CD4-positive, CD25-positive, alpha-beta regulatory T cell (primary cell): ENCODE measurements around the gene PRR7. TPM values are rescaled to one million over a fixed set of nuclear protein-coding genes. Genes with fewer than 3 reads are reported as not detected.

Experiments used
- ATAC-seq, 2 donors: fragments of 150-1000 bp; cut with Tn5 transposase; one replicate each; pipeline ENCODE4 v1.10.0; 2021; ENCODE audit warnings: low read depth in 2 of 2, moderate number of reproducible peaks in 2 of 2, moderate library complexity in 1 of 2
- DNase-seq, 3 donors: peaks; one replicate each; pipeline versions ENCODE4 v3.0.0 to v3.0.0-alpha.2; 2012 to 2022; ENCODE audit warnings: mixed read lengths in 1 of 3
- H3K27ac ChIP-seq: one replicate; pipeline ENCODE4 v1.7.0; 2013; ENCODE audit warnings: mild to moderate bottlenecking, low read length; ENCODE audit not compliant: insufficient read depth, poor library complexity, severe bottlenecking
- H3K27me3 ChIP-seq: one replicate; pipeline ENCODE4 v1.7.0; 2013; ENCODE audit warnings: low read length; ENCODE audit not compliant: control insufficient read depth, insufficient read depth
- H3K36me3 ChIP-seq: one replicate; pipeline ENCODE4 v1.7.0; 2013; ENCODE audit warnings: mild to moderate bottlenecking, low read length, moderate library complexity; ENCODE audit not compliant: control insufficient read depth, insufficient read depth
- H3K4me1 ChIP-seq: 2 replicates; pipeline ENCODE4 v1.7.0; 2013; ENCODE audit warnings: mild to moderate bottlenecking, low read length; ENCODE audit not compliant: insufficient read depth, control insufficient read depth, poor library complexity, severe bottlenecking
- H3K4me3 ChIP-seq: one replicate; pipeline ENCODE4 v1.7.0; 2013; ENCODE audit warnings: low read depth, mild to moderate bottlenecking, low read length, moderate library complexity
- H3K9me3 ChIP-seq, 2 experiments: 1 replicate in 1 of 2; 2 replicates in 1 of 2; pipeline ENCODE4 v1.7.0; 2013; ENCODE audit warnings: low read length in 2 of 2, mild to moderate bottlenecking in 1 of 2, moderate library complexity in 1 of 2; ENCODE audit not compliant: control insufficient read depth in 2 of 2
- H3K27ac Mint-ChIP-seq, 3 donors: one replicate each; pipeline ENCODE4 v1.8.0; 2020 to 2022; ENCODE audit warnings: mild to moderate bottlenecking in 3 of 3, mixed read lengths in 3 of 3, moderate library complexity in 2 of 3
- H3K27me3 Mint-ChIP-seq: one replicate; pipeline ENCODE4 v1.8.0; 2022; ENCODE audit warnings: mild to moderate bottlenecking, mixed read lengths
- H3K36me3 Mint-ChIP-seq: one replicate; pipeline ENCODE4 v1.8.0; 2020; ENCODE audit warnings: mixed read lengths
- H3K4me1 Mint-ChIP-seq, 4 donors: one replicate each; pipeline ENCODE4 v1.8.0; 2020 to 2022; ENCODE audit warnings: mixed read lengths in 4 of 4, mild to moderate bottlenecking in 1 of 4
- H3K4me3 Mint-ChIP-seq, 4 donors: one replicate each; pipeline ENCODE4 v1.8.0; 2020 to 2022; ENCODE audit warnings: mild to moderate bottlenecking in 4 of 4, mixed read lengths in 4 of 4, moderate library complexity in 3 of 4
- H3K9me3 Mint-ChIP-seq, 7 donors: one replicate each; pipeline ENCODE4 v1.8.0; 2020 to 2022; ENCODE audit warnings: mixed read lengths in 7 of 7, mild to moderate bottlenecking in 3 of 7, moderate library complexity in 2 of 7
- polyA plus RNA-seq, 4 donors: library from polyadenylated mRNA; unstranded; fragments of 300-500 nt; fragmentation: Illumina TruSeq; gene quantifications; one replicate each; pipeline ENCODE4 v1.2.3, GENCODE V29; 2021
- total RNA-seq: library from RNA; stranded (reverse); gene quantifications from one replicate; pipeline ENCODE4 v1.2.3, GENCODE V29; 2022

Gene PRR7
- total and polyA plus RNA-seq, 5 donors from 2014 or later = 10.2 to 21.8 (median 12.6) TPM

- Mint-ChIP-seq H3K9me3 (no peaks in the 10 kb centered on the region), H3K27me3 (peaks cover 14% of the 10 kb centered on the region), H3K4me3 (peak overlapping the region; percentile 81 to 96 (median 85)), H3K27ac (peak overlapping the region; percentile 68 to 92 (median 91)), H3K4me1 (peaks cover 0 to 29% (median 17%) of the 10 kb centered on the region in 4 donors), H3K36me3 (peaks cover 4% of the 10 kb centered on the region)
- H3K4me1 ChIP-seq = peaks cover 34% of the 10 kb centered on the region
- H3K4me3 ChIP-seq = no peak overlapping the region
- H3K36me3 ChIP-seq = no peaks in the 10 kb centered on the region
- H3K9me3 ChIP-seq = no peaks in the 10 kb centered on the region
- no peaks in the 10 kb centered on the region for H3K27me3 ChIP-seq
- H3K27ac ChIP-seq = peak overlapping the region; percentile 98
- DNase-seq = no peak
- no peak for ATAC-seq
Measured at GRCh38 chr5:177453852-177454396, 7.3 kb downstream of the PRR7 start.

DNA sequence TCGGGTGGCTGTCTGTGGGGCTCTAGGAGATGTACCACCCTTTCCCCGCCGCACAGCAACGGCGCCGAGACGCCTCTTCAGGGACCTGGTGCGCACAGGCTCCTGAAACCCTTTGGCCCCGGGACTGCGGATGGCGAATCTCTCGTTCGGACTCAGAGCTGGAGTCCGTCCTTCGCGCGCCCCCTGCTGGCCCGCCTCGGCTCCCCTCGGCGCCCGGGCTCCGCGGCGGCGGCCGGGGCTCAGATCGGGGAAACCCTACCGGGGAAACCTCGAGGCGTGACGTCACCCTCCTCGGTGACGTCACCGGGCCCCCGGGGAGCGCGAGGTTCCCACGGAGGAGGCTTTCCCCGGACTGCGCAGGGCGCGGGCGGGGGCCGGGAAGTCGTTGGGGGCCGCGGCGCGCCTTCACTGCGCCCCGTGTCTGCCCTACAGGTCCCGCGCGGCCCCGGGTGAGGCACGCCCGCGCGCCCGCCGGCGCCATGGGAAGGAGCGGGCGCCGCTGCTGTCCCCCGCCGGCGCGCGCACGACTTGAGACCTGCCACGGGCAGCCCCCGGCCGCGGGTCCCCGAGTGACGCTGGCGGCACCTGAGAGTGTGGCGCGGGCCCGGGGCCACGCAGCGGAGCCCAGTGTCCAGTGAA, 7.9 kb downstream of the PRR7 start:
- Mint-ChIP-seq H3K4me3 (peak overlapping the region; percentile 86 to 96 (median 88)), H3K27ac (peak overlapping the region in 1 of 3 donors; percentile 52), H3K36me3 (peaks cover 4% of the 10 kb centered on the region), H3K4me1 (peaks cover 0 to 27% (median 15%) of the 10 kb centered on the region in 4 donors), H3K27me3 (peaks cover 13% of the 10 kb centered on the region), H3K9me3 (no peaks in the 10 kb centered on the region)
- peak overlapping the region; percentile 98 for H3K27ac ChIP-seq
- ATAC-seq = peak; percentile 47 to 49
- peak; percentile 84 to 94 (median 88) for DNase-seq
- no peaks in the 10 kb centered on the region for H3K36me3 ChIP-seq
- no peaks in the 10 kb centered on the region for H3K9me3 ChIP-seq
- peaks cover 32% of the 10 kb centered on the region for H3K4me1 ChIP-seq
- no peaks in the 10 kb centered on the region for H3K27me3 ChIP-seq
- no peak overlapping the region for H3K4me3 ChIP-seq

DNA sequence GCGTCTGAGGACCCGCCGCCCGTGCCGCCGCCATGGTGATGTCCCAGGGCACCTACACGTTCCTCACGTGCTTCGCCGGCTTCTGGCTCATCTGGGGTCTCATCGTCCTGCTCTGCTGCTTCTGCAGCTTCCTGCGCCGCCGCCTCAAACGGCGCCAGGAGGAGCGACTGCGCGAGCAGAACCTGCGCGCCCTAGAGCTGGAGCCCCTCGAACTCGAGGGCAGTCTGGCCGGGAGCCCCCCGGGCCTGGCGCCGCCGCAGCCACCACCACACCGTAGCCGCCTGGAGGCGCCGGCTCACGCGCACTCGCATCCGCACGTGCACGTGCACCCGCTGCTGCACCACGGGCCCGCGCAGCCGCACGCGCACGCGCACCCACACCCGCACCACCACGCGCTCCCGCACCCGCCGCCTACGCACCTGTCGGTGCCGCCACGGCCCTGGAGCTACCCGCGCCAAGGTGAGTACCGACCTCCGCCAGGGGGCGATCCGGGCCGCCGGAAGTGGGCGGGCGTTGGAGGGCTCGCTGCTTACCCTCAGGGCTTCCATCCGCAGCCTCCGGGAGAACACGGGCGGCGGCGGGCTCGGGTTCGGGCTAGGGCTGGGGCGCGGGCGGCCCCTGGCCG, 8.5 kb downstream of the PRR7 start:
- peak; percentile 68 to 72 for ATAC-seq

DNA sequence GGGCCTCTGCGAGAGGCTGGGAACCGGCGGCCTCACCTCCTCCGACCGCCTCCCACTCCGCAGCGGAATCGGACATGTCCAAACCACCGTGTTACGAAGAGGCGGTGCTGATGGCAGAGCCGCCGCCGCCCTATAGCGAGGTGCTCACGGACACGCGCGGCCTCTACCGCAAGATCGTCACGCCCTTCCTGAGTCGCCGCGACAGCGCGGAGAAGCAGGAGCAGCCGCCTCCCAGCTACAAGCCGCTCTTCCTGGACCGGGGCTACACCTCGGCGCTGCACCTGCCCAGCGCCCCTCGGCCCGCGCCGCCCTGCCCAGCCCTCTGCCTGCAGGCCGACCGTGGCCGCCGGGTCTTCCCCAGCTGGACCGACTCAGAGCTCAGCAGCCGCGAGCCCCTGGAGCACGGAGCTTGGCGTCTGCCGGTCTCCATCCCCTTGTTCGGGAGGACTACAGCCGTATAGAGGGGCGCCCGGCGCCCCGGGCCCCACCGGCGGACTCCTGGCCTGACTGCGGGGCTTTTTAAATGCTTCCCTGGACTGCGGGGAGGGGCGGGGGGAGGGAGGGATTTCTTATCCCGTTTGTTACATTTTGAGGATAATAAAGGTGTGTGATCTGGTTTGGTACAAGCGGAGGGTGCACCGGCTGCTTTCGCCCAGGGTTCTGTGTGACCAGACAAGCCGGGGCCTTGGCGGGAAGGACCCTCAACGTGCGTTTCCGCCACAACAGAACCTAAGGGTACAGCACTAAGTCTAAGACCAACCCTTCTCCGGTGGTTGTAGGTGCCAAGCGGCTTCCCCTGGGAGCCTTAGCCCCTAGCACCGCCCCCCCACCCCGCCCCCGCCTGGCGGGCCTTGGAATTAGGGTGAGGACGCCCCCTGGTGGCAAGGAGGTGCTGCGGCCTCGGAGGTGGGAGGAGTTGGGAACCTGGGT, 9.3 kb downstream of the PRR7 start:
- Histone ChIP-seq H3K27me3 (no peaks in the 10 kb centered on the region), H3K9me3 (no peaks in the 10 kb centered on the region), H3K4me3 (peak overlapping the region; percentile 44), H3K4me1 (peaks cover 32% of the 10 kb centered on the region), H3K27ac (peak overlapping the region; percentile 98), H3K36me3 (no peaks in the 10 kb centered on the region)
- H3K36me3 Mint-ChIP-seq = peaks cover 4% of the 10 kb centered on the region
- peak overlapping the region; percentile 75 to 93 (median 84) for H3K27ac Mint-ChIP-seq
- DNase-seq (peak; percentile 84 to 91 (median 89)), ATAC-seq (peak; percentile 30 to 32)
- peaks cover 0 to 24% (median 15%) of the 10 kb centered on the region in 4 donors for H3K4me1 Mint-ChIP-seq
- no peaks in the 10 kb centered on the region for H3K9me3 Mint-ChIP-seq
- H3K4me3 Mint-ChIP-seq = peak overlapping the region; percentile 86 to 94 (median 88)
- H3K27me3 Mint-ChIP-seq = peaks cover 13% of the 10 kb centered on the region

More for the DNA sequence above, 8.5 kb downstream of the PRR7 start:
- Histone ChIP-seq H3K27ac (peak overlapping the region; percentile 98), H3K36me3 (no peaks in the 10 kb centered on the region), H3K9me3 (no peaks in the 10 kb centered on the region), H3K27me3 (no peaks in the 10 kb centered on the region), H3K4me1 (peaks cover 32% of the 10 kb centered on the region), H3K4me3 (no peak overlapping the region)
- H3K36me3 Mint-ChIP-seq = peaks cover 4% of the 10 kb centered on the region
- H3K4me3 Mint-ChIP-seq = peak overlapping the region; percentile 86 to 94 (median 88)
- H3K27ac Mint-ChIP-seq = peak overlapping the region in 1 of 3 donors; percentile 75
- DNase-seq = peak; percentile 87 to 94 (median 92)
- H3K4me1 Mint-ChIP-seq = peaks cover 0 to 27% (median 15%) of the 10 kb centered on the region in 4 donors
- peaks cover 13% of the 10 kb centered on the region for H3K27me3 Mint-ChIP-seq
- H3K9me3 Mint-ChIP-seq = no peaks in the 10 kb centered on the region

DNA sequence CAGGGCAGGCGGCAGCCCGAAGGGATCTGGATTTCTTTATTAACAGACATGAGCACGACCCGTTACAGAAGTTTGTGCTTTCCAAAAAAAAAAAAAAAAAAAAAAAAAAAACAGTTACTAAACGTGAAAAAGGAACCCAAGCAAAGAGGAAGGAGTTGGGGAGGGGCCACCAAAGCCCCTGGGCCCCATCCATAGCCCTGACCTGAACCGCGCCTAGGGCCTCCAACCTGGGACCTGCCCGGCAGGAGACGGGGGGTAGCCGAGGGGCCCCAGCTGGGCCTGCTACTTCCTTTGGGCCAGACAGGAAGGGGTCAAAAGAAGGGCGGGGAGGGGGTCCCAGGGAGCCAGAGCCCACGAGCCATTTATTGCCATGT, 10.0 kb downstream of the PRR7 start:
- no peaks in the 10 kb centered on the region for H3K27me3 ChIP-seq
- DNase-seq = no peak
- peaks cover 32% of the 10 kb centered on the region for H3K4me1 ChIP-seq
- H3K27ac ChIP-seq = no peak overlapping the region
- H3K4me1 Mint-ChIP-seq = peaks cover 0 to 24% (median 15%) of the 10 kb centered on the region in 4 donors
- H3K4me3 ChIP-seq = no peak overlapping the region
- H3K4me3 Mint-ChIP-seq = peak overlapping the region; percentile 86 to 94 (median 88)
- peaks cover 13% of the 10 kb centered on the region for H3K27me3 Mint-ChIP-seq
- H3K9me3 Mint-ChIP-seq = no peaks in the 10 kb centered on the region
- peaks cover 4% of the 10 kb centered on the region for H3K36me3 Mint-ChIP-seq
- H3K9me3 ChIP-seq = no peaks in the 10 kb centered on the region
- no peak for ATAC-seq
- peak overlapping the region in 1 of 3 donors; percentile 93 for H3K27ac Mint-ChIP-seq
- no peaks in the 10 kb centered on the region for H3K36me3 ChIP-seq

GRCh38 chr5:177456976-177457851, 10.6 kb downstream of the PRR7 start:
- Histone ChIP-seq H3K27ac (no peak overlapping the region), H3K4me1 (peaks cover 32% of the 10 kb centered on the region), H3K36me3 (no peaks in the 10 kb centered on the region), H3K27me3 (no peaks in the 10 kb centered on the region), H3K4me3 (no peak overlapping the region), H3K9me3 (no peaks in the 10 kb centered on the region)
- Mint-ChIP-seq H3K9me3 (peaks cover 0 to 2% (median 0%) of the 10 kb centered on the region in 7 donors), H3K4me3 (peak overlapping the region in 3 of 4 donors; percentile 7 to 86 (median 53)), H3K36me3 (no peaks in the 10 kb centered on the region), H3K27me3 (peaks cover 13% of the 10 kb centered on the region), H3K27ac (peak overlapping the region in 1 of 3 donors; percentile 36), H3K4me1 (peaks cover 0 to 19% (median 10%) of the 10 kb centered on the region in 4 donors)
- DNase-seq (peak in 2 of 3 donors; percentile 55 to 76), ATAC-seq (peak in 1 of 2 donors; percentile 4)
